ENCODE results near the gene JPH3. TPM values are rescaled to one million over a fixed set of nuclear protein-coding genes. Genes with fewer than 3 reads are reported as not detected.

Gene JPH3
- total and polyA plus RNA-seq, 12 donors = 0.06 to 0.79 (median 0.10) TPM; not detected in 6

- intact Hi-C loops (cut with DNase I) = no loop called here
- DNase-seq (no peak), ATAC-seq (no peak)
- peaks cover 0 to 79% (median 36%) of the 10 kb centered on the region in 7 donors for H3K27me3 ChIP-seq
- H3K4me3 ChIP-seq = no peak overlapping the region
- H3K36me3 ChIP-seq = no peaks in the 10 kb centered on the region
- TF ChIP-seq CTCF (IDR thresholded peaks at IDR 0.05) = no peak
- 81 to 82% methylated on average over 24 of the region's 24 CpGs for WGBS, 2 donors
- no peak overlapping the region for H3K27ac ChIP-seq
- H3K9me3 ChIP-seq = no peaks in the 10 kb centered on the region
- H3K4me1 ChIP-seq = peaks cover 0 to 8% (median 0%) of the 10 kb centered on the region in 9 donors
Measured at GRCh38 chr16:87684106-87684677, 81.9 kb downstream of the JPH3 start.

GRCh38 chr16:87684711-87685404 is 82.5 kb downstream of the JPH3 start:
- DNase-seq (no peak), ATAC-seq (no peak)
- Histone ChIP-seq H3K27ac (no peak overlapping the region), H3K36me3 (no peaks in the 10 kb centered on the region), H3K4me3 (no peak overlapping the region), H3K9me3 (no peaks in the 10 kb centered on the region), H3K4me1 (peaks cover 0 to 8% (median 0%) of the 10 kb centered on the region in 9 donors), H3K27me3 (peaks cover 0 to 78% (median 37%) of the 10 kb centered on the region in 7 donors)
- 86% methylated on average over 35 of the region's 35 CpGs for WGBS, 2 donors
- no peak for TF ChIP-seq CTCF (IDR thresholded peaks at IDR 0.05)
- intact Hi-C loops (cut with DNase I) = no loop called here

GRCh38 chr16:87685405-87685755 is 83.1 kb downstream of the JPH3 start:
- no peak overlapping the region for H3K4me3 ChIP-seq
- no peak for TF ChIP-seq CTCF (IDR thresholded peaks at IDR 0.05)
- intact Hi-C loops (cut with DNase I) = no loop called here
- no peaks in the 10 kb centered on the region for H3K36me3 ChIP-seq
- 82 to 83% methylated on average over 19 of the region's 19 CpGs for WGBS, 2 donors
- no peak for DNase-seq
- H3K4me1 ChIP-seq = peaks cover 0 to 8% (median 0%) of the 10 kb centered on the region in 9 donors
- no peak for ATAC-seq
- H3K27me3 ChIP-seq = peaks cover 0 to 80% (median 35%) of the 10 kb centered on the region in 7 donors
- no peaks in the 10 kb centered on the region for H3K9me3 ChIP-seq
- no peak overlapping the region for H3K27ac ChIP-seq

GRCh38 chr16:87685766-87686165 is 83.5 kb downstream of the JPH3 start:
- H3K4me1 ChIP-seq = peaks cover 0 to 8% (median 0%) of the 10 kb centered on the region in 9 donors
- H3K4me3 ChIP-seq = no peak overlapping the region
- no peaks in the 10 kb centered on the region for H3K36me3 ChIP-seq
- H3K27ac ChIP-seq = no peak overlapping the region
- TF ChIP-seq CTCF (IDR thresholded peaks at IDR 0.05) = no peak
- ATAC-seq (no peak), DNase-seq (no peak)
- peaks cover 0 to 82% (median 32%) of the 10 kb centered on the region in 7 donors for H3K27me3 ChIP-seq
- no peaks in the 10 kb centered on the region for H3K9me3 ChIP-seq
- intact Hi-C loops (cut with DNase I) = no loop called here
- whole genome bisulfite sequencing, 2 donors = 60 to 61% methylated on average over 13 of the region's 13 CpGs

All from heart right ventricle (tissue), 16 donors.